ENCODE measurements around the gene NR1I2.

Gene NR1I2

GRCh38 chr3:119834754-119835370 lies 53.0 kb downstream of the NR1I2 start:
- H3K4me1 ChIP-seq (ENCODE audit: insufficient read depth, low read length, poor library complexity, severe bottlenecking) = no peaks in the 10 kb centered on the region
- peaks cover 11% of the 10 kb centered on the region for H4K20me1 ChIP-seq (ENCODE audit: insufficient read depth, low read length, poor library complexity, severe bottlenecking)
- H3K27me3 ChIP-seq (ENCODE audit: insufficient read depth, low read length, poor library complexity, severe bottlenecking) = no peaks in the 10 kb centered on the region
- H3K9ac ChIP-seq (ENCODE audit: low read depth, low read length, poor library complexity, severe bottlenecking) = no peak overlapping the region
- no peak overlapping the region for H3K4me3 ChIP-seq (ENCODE audit: low read length, poor library complexity, severe bottlenecking)
- no peak overlapping the region for H2AFZ ChIP-seq (ENCODE audit: low read length)
- no peaks in the 10 kb centered on the region for H3K9me3 ChIP-seq (ENCODE audit: insufficient read depth, low read depth, low read length)
- H3K9me2 ChIP-seq (replicated peaks; ENCODE audit: low read depth, low read length) = no peaks in the 10 kb centered on the region
- H3K79me2 ChIP-seq (ENCODE audit: insufficient read depth, low read length) = peaks cover 7% of the 10 kb centered on the region
- H3K36me3 ChIP-seq (ENCODE audit: insufficient read depth, low read length) = peaks cover 45% of the 10 kb centered on the region; the same call in 1 of the 2 replicates
- H3F3A ChIP-seq (ENCODE audit: low read depth) = no peaks in the 10 kb centered on the region
- no peak overlapping the region for H3K4me2 ChIP-seq (ENCODE audit: low read depth, low read length, poor library complexity, severe bottlenecking)
- TF ChIP-seq, protein P1, sequence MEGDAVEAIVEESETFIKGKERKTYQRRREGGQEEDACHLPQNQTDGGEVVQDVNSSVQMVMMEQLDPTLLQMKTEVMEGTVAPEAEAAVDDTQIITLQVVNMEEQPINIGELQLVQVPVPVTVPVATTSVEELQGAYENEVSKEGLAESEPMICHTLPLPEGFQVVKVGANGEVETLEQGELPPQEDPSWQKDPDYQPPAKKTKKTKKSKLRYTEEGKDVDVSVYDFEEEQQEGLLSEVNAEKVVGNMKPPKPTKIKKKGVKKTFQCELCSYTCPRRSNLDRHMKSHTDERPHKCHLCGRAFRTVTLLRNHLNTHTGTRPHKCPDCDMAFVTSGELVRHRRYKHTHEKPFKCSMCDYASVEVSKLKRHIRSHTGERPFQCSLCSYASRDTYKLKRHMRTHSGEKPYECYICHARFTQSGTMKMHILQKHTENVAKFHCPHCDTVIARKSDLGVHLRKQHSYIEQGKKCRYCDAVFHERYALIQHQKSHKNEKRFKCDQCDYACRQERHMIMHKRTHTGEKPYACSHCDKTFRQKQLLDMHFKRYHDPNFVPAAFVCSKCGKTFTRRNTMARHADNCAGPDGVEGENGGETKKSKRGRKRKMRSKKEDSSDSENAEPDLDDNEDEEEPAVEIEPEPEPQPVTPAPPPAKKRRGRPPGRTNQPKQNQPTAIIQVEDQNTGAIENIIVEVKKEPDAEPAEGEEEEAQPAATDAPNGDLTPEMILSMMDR (conservative IDR thresholded peaks at IDR 0.05; ENCODE audit: low read length) = no peak
- TF ChIP-seq EZH2phosphoT487 (IDR thresholded peaks at IDR 0.05; ENCODE audit: borderline replicate concordance) = no peak

GRCh38 chr3:119835556-119835955 lies 53.7 kb downstream of the NR1I2 start:
- TF ChIP-seq, protein P1 (conservative IDR thresholded peaks at IDR 0.05; ENCODE audit: low read length) = no peak
- no peak for TF ChIP-seq EZH2phosphoT487 (IDR thresholded peaks at IDR 0.05; ENCODE audit: borderline replicate concordance)
- Histone ChIP-seq H4K20me1 (ENCODE audit: insufficient read depth, low read length, poor library complexity, severe bottlenecking) (peaks cover 11% of the 10 kb centered on the region), H3K9me2 (replicated peaks; ENCODE audit: low read depth, low read length) (no peaks in the 10 kb centered on the region), H3K27me3 (ENCODE audit: insufficient read depth, low read length, poor library complexity, severe bottlenecking) (no peaks in the 10 kb centered on the region), H3K79me2 (ENCODE audit: insufficient read depth, low read length) (peaks cover 7% of the 10 kb centered on the region), H3K9ac (ENCODE audit: low read depth, low read length, poor library complexity, severe bottlenecking) (no peak overlapping the region), H3F3A (ENCODE audit: low read depth) (no peaks in the 10 kb centered on the region), H3K4me1 (ENCODE audit: insufficient read depth, low read length, poor library complexity, severe bottlenecking) (no peaks in the 10 kb centered on the region), H3K4me2 (ENCODE audit: low read depth, low read length, poor library complexity, severe bottlenecking) (no peak overlapping the region), H3K36me3 (ENCODE audit: insufficient read depth, low read length) (peaks cover 52% of the 10 kb centered on the region; the same call in 1 of the 2 replicates), H2AFZ (ENCODE audit: low read length) (no peak overlapping the region), H3K9me3 (ENCODE audit: insufficient read depth, low read depth, low read length) (no peaks in the 10 kb centered on the region), H3K4me3 (ENCODE audit: low read length, poor library complexity, severe bottlenecking) (no peak overlapping the region)

- TF ChIP-seq, protein P1 (conservative IDR thresholded peaks at IDR 0.05; ENCODE audit: low read length) = no peak
- TF ChIP-seq EZH2phosphoT487 (IDR thresholded peaks at IDR 0.05; ENCODE audit: borderline replicate concordance) = no peak
- peaks cover 6% of the 10 kb centered on the region; the same call in 1 of the 2 replicates for H3K79me2 ChIP-seq (ENCODE audit: insufficient read depth, low read length)
- H3K9me3 ChIP-seq (ENCODE audit: insufficient read depth, low read depth, low read length) = no peaks in the 10 kb centered on the region
Observed at GRCh38 chr3:119841808-119842471, 60.0 kb downstream of the NR1I2 start.

More at GRCh38 chr3:119841808-119842471, 60.0 kb downstream of the NR1I2 start:
- H4K20me1 ChIP-seq (ENCODE audit: insufficient read depth, low read length, poor library complexity, severe bottlenecking) = peaks cover 3% of the 10 kb centered on the region
- H3F3A ChIP-seq (ENCODE audit: low read depth) = no peaks in the 10 kb centered on the region
- H3K4me3 ChIP-seq (ENCODE audit: low read length, poor library complexity, severe bottlenecking) = no peak overlapping the region
- H3K9me2 ChIP-seq (replicated peaks; ENCODE audit: low read depth, low read length) = no peaks in the 10 kb centered on the region
- peaks cover 52% of the 10 kb centered on the region; the same call in 1 of the 2 replicates for H3K36me3 ChIP-seq (ENCODE audit: insufficient read depth, low read length)
- no peaks in the 10 kb centered on the region for H3K4me1 ChIP-seq (ENCODE audit: insufficient read depth, low read length, poor library complexity, severe bottlenecking)
- no peak overlapping the region for H3K4me2 ChIP-seq (ENCODE audit: low read depth, low read length, poor library complexity, severe bottlenecking)
- no peaks in the 10 kb centered on the region for H3K27me3 ChIP-seq (ENCODE audit: insufficient read depth, low read length, poor library complexity, severe bottlenecking)
- no peak overlapping the region for H2AFZ ChIP-seq (ENCODE audit: low read length)
- H3K9ac ChIP-seq (ENCODE audit: low read depth, low read length, poor library complexity, severe bottlenecking) = no peak overlapping the region
